Body of pancreas (tissue), 4 donors: Measurements from ENCODE around the gene CEP120. TPM values are rescaled to one million over a fixed set of nuclear protein-coding genes. Genes with fewer than 3 reads are reported as not detected.
"Not testable (repeated sequence)": the region's sequence is repeated elsewhere in the genome, so short reads cannot be mapped to it uniquely, and the experiment has no call there.

Experiments
- ATAC-seq: fragments of 150-250 bp; one replicate; pipeline ENCODE4 v1.9.1; 2016
- DNase-seq, 4 donors: peaks; one replicate each; pipeline ENCODE4 v3.0.0-alpha.2; 2019
- H3K27ac ChIP-seq, 4 donors: fragments of 200-600 bp; sonication (generic); 1 replicate in 3 of 4; 2 replicates in 1 of 4; pipeline versions ENCODE4 v1.5.1 to v1.6.1; 2016 to 2019; ENCODE audit warnings: mild to moderate bottlenecking in 1 of 4, mixed read lengths in 1 of 4, moderate library complexity in 1 of 4
- H3K27me3 ChIP-seq, 2 donors: fragments of 200-600 bp; sonication (generic); one replicate each; pipeline ENCODE4 v1.6.0; 2016; ENCODE audit warnings: mild to moderate bottlenecking in 1 of 2
- H3K36me3 ChIP-seq, 2 donors: fragments of 200-600 bp; sonication (generic); replicated peaks in 1 of 2; 2 replicates each; pipeline ENCODE4 v1.5.1; 2016; ENCODE audit warnings: low read depth in 2 of 2; ENCODE audit not compliant: insufficient read depth in 1 of 2
- H3K4me1 ChIP-seq: fragments of 200-600 bp; sonication (generic); one replicate; pipeline ENCODE4 v1.6.0; 2016
- H3K4me3 ChIP-seq, 2 donors: fragments of 200-600 bp; sonication (generic); 1 replicate in 1 of 2; 2 replicates in 1 of 2; pipeline ENCODE4 v1.5.1; 2016 to 2019
- H3K9me3 ChIP-seq, 3 donors: fragments of 200-600 bp; sonication (generic); 1 replicate in 2 of 3; 2 replicates in 1 of 3; pipeline ENCODE4 v1.5.1; 2016
- POLR2A ChIP-seq, 3 donors: fragments of 450-650 bp; IDR thresholded peaks; one replicate each; pipeline ENCODE4 v1.6.1; 2016; ENCODE audit warnings: antibody characterized with exemption in 3 of 3, mild to moderate bottlenecking in 2 of 3
- WGBS, 2 donors: methylation state at CpG; one replicate each; pipeline ENCODE4 v1.1.5; 2017; 5-methylcytosine and 5-hydroxymethylcytosine counted together
- intact Hi-C: fragments of 100-400 bp; cut with DNase I; formaldehyde crosslinking; loops from one replicate; pipeline ENCODE4 v1.15.1; 2023
- total RNA-seq, 2 donors: library from RNA; depleted of rRNA; stranded (reverse); fragments of >200 nt; gene quantifications; one replicate each; pipeline ENCODE4 v1.1.0, GENCODE V29; 2016
- TF ChIP-seq, protein P1 (sequence below), 7 experiments: fragments of 450-650 bp in 4 of 7; fragments of 200-600 bp in 3 of 7; sonication (generic) in 3 of 7; IDR thresholded peaks; one replicate each; pipeline ENCODE4 v1.5.1; 2016 to 2019; ENCODE audit warnings: antibody characterized with exemption in 7 of 7

CEP120 gene
- 10 to 100 TPM in 1 of 2 donors, 1 to 10 TPM in 1; 6.6 to 11.2 TPM for total RNA-seq

DNA sequence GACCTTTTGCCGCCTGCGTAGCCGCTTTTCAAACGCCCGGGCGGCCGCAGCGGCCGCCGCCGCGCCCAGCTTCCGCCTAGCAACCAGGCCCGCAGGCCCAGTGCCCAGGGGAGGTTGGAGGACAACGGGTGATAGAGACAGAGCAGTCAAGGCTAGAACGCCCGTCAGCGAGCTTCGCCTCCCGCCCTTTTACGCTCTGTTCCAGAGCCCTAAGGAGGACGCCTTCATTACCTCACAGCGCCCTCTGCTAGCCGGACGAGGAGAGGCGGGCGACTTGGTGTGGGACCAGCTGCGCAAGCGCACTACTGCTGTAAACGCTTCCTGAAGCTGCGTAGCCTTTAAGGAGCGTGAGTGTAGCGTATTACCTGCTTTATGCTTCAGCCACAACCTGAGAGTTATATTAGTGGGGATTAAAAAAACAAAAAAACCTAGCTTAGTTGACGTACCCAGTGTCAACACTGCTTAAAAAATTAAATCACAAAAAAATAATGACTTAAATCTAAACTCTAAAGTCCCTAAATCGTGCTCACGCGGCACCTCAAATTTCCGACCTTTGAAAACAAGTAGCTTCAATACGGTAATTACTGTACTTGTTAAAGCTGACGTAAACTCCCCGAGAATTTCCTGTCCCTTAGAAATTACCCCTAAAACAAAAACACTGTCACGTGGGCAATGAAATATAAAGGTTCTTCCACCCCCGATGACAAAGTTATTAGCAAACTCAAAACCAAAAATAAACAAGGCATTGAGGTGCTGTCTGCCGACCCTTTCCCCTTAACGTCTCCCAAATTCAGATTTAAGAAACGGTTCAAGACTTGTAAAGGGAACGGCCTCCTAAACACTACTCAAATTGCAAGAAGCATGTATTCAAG lies at the start of gene CEP120:
TSS of gene CEP120 (minus strand) at position 126 of the 872 bp plus-strand sequence. CDS start 405 bp downstream, outside the sequence.
- peaks cover 37% of the 10 kb centered on the region for H3K4me1 ChIP-seq

DNA sequence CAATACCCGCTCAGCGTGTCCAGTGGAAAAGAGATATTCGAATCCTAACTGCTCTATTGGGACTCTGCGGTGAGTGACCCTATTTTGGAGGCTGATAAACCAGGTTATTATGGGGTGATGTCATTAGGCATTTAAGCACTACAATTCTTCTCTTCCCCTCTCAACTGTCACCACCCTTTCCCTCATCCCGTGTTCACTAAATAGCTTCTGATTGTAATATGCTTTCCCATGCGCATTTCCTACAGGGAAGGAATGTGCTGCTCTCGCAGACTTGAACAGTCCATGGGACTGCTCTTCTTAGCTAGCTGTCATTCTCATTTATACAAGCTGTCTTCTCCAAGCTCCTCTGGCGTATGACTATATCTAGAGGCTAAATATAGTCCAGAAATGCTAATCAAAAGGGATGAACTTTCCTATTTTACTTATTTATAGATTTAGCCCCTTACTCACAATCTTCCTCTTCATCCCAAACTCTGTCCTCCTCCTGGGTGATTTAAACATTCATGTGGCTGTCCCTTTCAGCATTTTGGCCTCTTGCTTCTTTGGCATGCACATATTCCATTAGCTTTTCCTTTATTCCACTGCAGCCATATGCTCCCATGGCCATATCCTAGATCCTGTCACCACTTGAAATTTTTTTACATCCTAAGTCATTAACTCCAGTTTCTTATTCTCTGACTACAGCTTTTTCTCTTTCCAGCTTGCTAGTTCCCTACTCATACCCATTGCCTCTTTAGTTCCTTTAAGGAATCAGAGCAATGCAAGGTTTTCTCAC lies 49.1 kb upstream of the CEP120 start:
- Histone ChIP-seq H3K27me3 (no peaks in the 10 kb centered on the region), H3K9me3 (no peaks in the 10 kb centered on the region), H3K36me3 (no peaks in the 10 kb centered on the region), H3K4me1 (no peaks in the 10 kb centered on the region), H3K27ac (no peak overlapping the region), H3K4me3 (no peak overlapping the region)
- TF ChIP-seq, protein P1, sequence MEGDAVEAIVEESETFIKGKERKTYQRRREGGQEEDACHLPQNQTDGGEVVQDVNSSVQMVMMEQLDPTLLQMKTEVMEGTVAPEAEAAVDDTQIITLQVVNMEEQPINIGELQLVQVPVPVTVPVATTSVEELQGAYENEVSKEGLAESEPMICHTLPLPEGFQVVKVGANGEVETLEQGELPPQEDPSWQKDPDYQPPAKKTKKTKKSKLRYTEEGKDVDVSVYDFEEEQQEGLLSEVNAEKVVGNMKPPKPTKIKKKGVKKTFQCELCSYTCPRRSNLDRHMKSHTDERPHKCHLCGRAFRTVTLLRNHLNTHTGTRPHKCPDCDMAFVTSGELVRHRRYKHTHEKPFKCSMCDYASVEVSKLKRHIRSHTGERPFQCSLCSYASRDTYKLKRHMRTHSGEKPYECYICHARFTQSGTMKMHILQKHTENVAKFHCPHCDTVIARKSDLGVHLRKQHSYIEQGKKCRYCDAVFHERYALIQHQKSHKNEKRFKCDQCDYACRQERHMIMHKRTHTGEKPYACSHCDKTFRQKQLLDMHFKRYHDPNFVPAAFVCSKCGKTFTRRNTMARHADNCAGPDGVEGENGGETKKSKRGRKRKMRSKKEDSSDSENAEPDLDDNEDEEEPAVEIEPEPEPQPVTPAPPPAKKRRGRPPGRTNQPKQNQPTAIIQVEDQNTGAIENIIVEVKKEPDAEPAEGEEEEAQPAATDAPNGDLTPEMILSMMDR (IDR thresholded peaks at IDR 0.05): no peak
- DNase-seq (no peak), ATAC-seq (no peak)
- intact Hi-C loops: no loop called here
- WGBS, 2 donors: 85 to 90% methylated on average over 8 of the region's 8 CpGs

More for the DNA sequence above, at the start of gene CEP120:
- Histone ChIP-seq H3K9me3 (no peaks in the 10 kb centered on the region), H3K27ac (peak within 1 kb of the TSS; percentile 81 to 88 (median 84)), H3K4me3 (peak within 1 kb of the TSS; percentile 88 to 95), H3K27me3 (no peaks in the 10 kb centered on the region), H3K36me3 (no peaks in the 10 kb centered on the region)
- WGBS, 2 donors: 0% methylated on average over 24 to 47 of the region's 47 CpGs
- intact Hi-C loops: loop anchor here (10.0 kb wide), 1 partner anchor 81 kb away; no protein-coding TSS in a partner anchor
- TF ChIP-seq POLR2A (IDR thresholded peaks at IDR 0.05): peak; percentile 89 to 96 (median 93)
- TF ChIP-seq, protein P1 (IDR thresholded peaks at IDR 0.05): peak; percentile 32 to 96 (median 88)
- peak; percentile 99 for DNase-seq
- peak; percentile 96 for ATAC-seq

DNA sequence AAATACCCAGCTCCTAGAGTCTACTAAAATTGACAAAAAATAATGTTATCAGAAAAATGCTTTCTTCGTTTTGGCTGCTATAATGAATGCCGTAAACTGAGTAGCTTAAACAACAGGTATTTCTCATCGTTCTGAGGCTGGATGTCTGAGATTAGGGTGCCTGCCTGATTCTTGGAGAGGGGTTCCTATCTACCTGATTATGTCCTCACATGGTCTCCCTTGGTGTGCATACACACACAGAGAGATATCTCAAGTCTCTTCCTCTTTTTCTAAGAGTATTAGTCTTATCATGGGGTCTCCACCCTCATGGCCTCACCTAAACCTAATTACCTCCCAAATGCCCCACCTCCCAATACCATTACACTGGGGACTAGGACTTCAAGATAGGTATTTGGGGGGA lies 48.2 kb upstream of the CEP120 start:
- no peaks in the 10 kb centered on the region for H3K9me3 ChIP-seq
- DNase-seq (no peak), ATAC-seq (no peak)
- H3K4me3 ChIP-seq: no peak overlapping the region
- no peaks in the 10 kb centered on the region for H3K27me3 ChIP-seq
- TF ChIP-seq, protein P1 (IDR thresholded peaks at IDR 0.05): no peak
- intact Hi-C loops: no loop called here
- H3K36me3 ChIP-seq: no peaks in the 10 kb centered on the region
- H3K27ac ChIP-seq: no peak overlapping the region
- WGBS, 2 donors: 80 to 83% methylated on average over 3 of the region's 3 CpGs
- no peaks in the 10 kb centered on the region for H3K4me1 ChIP-seq

DNA sequence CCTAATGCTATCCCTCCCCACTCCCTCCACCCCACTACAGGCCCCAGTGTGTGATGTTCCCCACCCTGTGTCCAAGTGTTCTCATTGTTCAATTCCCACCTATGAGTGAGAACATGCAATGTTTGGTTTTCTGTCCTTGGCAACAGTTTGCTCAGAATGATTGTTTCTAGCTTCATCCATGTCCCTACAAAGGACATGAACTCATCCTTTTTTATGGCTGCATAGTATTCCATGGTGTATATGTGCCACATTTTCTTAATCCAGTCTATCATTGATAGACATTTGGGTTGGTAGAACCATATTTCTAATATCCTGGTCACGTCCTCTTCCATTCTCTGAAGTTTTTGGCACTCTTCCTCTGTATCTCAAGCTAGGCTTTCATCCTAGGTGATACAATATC lies 43.6 kb upstream of the CEP120 start:
- H3K4me1 ChIP-seq, H3K4me3 ChIP-seq, H3K27ac ChIP-seq, ATAC-seq, DNase-seq, H3K9me3 ChIP-seq, intact Hi-C loops, H3K27me3 ChIP-seq, H3K36me3 ChIP-seq: not testable (repeated sequence)
- 85 to 93% methylated on average over 1 of the region's 1 CpG for WGBS, 2 donors

DNA sequence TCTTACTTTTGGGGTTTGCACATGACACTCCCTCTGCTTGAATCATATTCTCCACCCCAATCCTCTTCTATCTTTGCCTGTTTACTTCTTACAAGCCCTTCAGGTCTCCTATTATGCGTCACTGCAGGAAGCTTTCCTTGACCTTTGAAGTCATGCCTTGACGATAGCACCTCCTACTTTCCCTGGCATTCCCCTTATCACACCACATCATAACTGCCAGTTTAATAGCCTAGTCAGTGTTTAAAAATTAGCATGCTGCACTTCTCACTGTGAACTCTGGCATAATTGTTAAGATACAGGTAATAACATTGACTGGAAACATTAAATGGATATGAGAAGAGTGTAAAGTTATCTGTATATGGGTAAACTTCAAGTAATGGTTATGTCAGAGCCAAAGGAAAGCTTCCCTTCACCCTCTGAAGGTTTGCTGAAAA lies 37.1 kb upstream of the CEP120 start:
- TF ChIP-seq, protein P1 (IDR thresholded peaks at IDR 0.05): no peak
- TF ChIP-seq POLR2A (IDR thresholded peaks at IDR 0.05): no peak
- DNase-seq (peak; percentile 21 to 60 (median 32)), ATAC-seq (peak; percentile 93)
- intact Hi-C loops: no loop called here
- no peak overlapping the region for H3K4me3 ChIP-seq
- no peaks in the 10 kb centered on the region for H3K36me3 ChIP-seq
- WGBS, 2 donors: 7 to 9% methylated on average over 2 of the region's 2 CpGs
- no peaks in the 10 kb centered on the region for H3K27me3 ChIP-seq
- H3K9me3 ChIP-seq: no peaks in the 10 kb centered on the region
- peaks cover 16% of the 10 kb centered on the region for H3K4me1 ChIP-seq
- no peak overlapping the region for H3K27ac ChIP-seq

DNA sequence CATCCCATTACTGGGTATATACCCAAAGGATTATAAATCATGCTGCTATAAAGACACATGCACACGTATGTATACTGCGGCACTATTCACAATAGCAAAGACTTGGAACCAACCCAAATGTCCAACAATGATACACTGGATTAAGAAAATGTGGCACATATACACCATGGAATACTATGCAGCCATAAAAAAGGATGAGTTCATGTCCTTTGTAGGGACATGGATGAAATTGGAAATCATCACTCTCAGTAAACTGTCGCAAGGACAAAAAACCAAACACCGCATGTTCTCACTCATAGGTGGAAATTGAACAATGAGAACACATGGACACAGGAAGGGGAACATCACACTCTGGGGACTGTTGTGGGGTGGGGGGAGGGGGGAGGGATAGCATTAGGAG lies 35.8 kb upstream of the CEP120 start:
- intact Hi-C loops, H3K27ac ChIP-seq, H3K9me3 ChIP-seq, ATAC-seq, H3K27me3 ChIP-seq, DNase-seq, H3K36me3 ChIP-seq, H3K4me3 ChIP-seq: not testable (repeated sequence)
- WGBS, 2 donors: 90 to 100% methylated on average over 2 to 4 of the region's 4 CpGs
- peaks cover 16% of the 10 kb centered on the region for H3K4me1 ChIP-seq
